Measurements from ENCODE around the gene SH3BGRL.
A peak's percentile ranks its signal among the peaks of the same experiment; 100 is the strongest.

Gene SH3BGRL

GRCh38 chrX:81201071-81201470 is 831 bp upstream of the SH3BGRL start:
- peak overlapping the region; percentile 90 for H3K4me3 ChIP-seq (ENCODE audit: low read depth, low read length)
- TF ChIP-seq MAX (IDR thresholded peaks at IDR 0.05; ENCODE audit: low read depth, low read length) (no peak), MYC (IDR thresholded peaks at IDR 0.05; ENCODE audit: low read depth, low read length) (no peak), CTCF (IDR thresholded peaks at IDR 0.05; ENCODE audit: low read depth, low read length) (no peak), POLR2A (IDR thresholded peaks at IDR 0.05; ENCODE audit: extremely low read depth, insufficient read length) (no peak)
- DNase-seq (ENCODE audit: low read depth) = peak; percentile 3

GRCh38 chrX:81202456-81202819 is 536 bp downstream of the SH3BGRL start:
- TF ChIP-seq MAX (IDR thresholded peaks at IDR 0.05; ENCODE audit: low read depth, low read length) = no peak
- TF ChIP-seq MYC (IDR thresholded peaks at IDR 0.05; ENCODE audit: low read depth, low read length) = no peak
- no peak for TF ChIP-seq POLR2A (IDR thresholded peaks at IDR 0.05; ENCODE audit: extremely low read depth, insufficient read length)
- no peak for TF ChIP-seq CTCF (IDR thresholded peaks at IDR 0.05; ENCODE audit: low read depth, low read length)
- H3K4me3 ChIP-seq (ENCODE audit: low read depth, low read length) = peak overlapping the region; percentile 90
- DNase-seq (ENCODE audit: low read depth) = peak; percentile 53

- DNase-seq (ENCODE audit: low read depth) = peak; percentile 14
- H3K4me3 ChIP-seq (ENCODE audit: low read depth, low read length) = peak overlapping the region; percentile 90
- TF ChIP-seq CTCF (IDR thresholded peaks at IDR 0.05; ENCODE audit: low read depth, low read length) (no peak), MYC (IDR thresholded peaks at IDR 0.05; ENCODE audit: low read depth, low read length) (no peak), POLR2A (IDR thresholded peaks at IDR 0.05; ENCODE audit: extremely low read depth, insufficient read length) (no peak), MAX (IDR thresholded peaks at IDR 0.05; ENCODE audit: low read depth, low read length) (no peak)
Observed at GRCh38 chrX:81202943-81203342, 1.0 kb downstream of the SH3BGRL start.

GRCh38 chrX:81205551-81205950 is 3.6 kb downstream of the SH3BGRL start:
- no peak overlapping the region for H3K4me3 ChIP-seq (ENCODE audit: low read depth, low read length)
- DNase-seq (ENCODE audit: low read depth) = no peak
- TF ChIP-seq CTCF (IDR thresholded peaks at IDR 0.05; ENCODE audit: low read depth, low read length) (no peak), POLR2A (IDR thresholded peaks at IDR 0.05; ENCODE audit: extremely low read depth, insufficient read length) (no peak), MYC (IDR thresholded peaks at IDR 0.05; ENCODE audit: low read depth, low read length) (no peak), MAX (IDR thresholded peaks at IDR 0.05; ENCODE audit: low read depth, low read length) (no peak)

- no peak overlapping the region for H3K4me3 ChIP-seq (ENCODE audit: low read depth, low read length)
- DNase-seq (ENCODE audit: low read depth) = peak; percentile 6
Observed at GRCh38 chrX:81206476-81206875, 4.6 kb downstream of the SH3BGRL start.

More at GRCh38 chrX:81206476-81206875, 4.6 kb downstream of the SH3BGRL start:
- TF ChIP-seq POLR2A (IDR thresholded peaks at IDR 0.05; ENCODE audit: extremely low read depth, insufficient read length) (no peak), MAX (IDR thresholded peaks at IDR 0.05; ENCODE audit: low read depth, low read length) (no peak), CTCF (IDR thresholded peaks at IDR 0.05; ENCODE audit: low read depth, low read length) (no peak), MYC (IDR thresholded peaks at IDR 0.05; ENCODE audit: low read depth, low read length) (no peak)
